SK-N-SH (cell line): ENCODE results near the gene SLBP. TPM values are rescaled to one million over a fixed set of nuclear protein-coding genes. Genes with fewer than 3 reads are reported as not detected.

ENCODE experiments used
- CTCF ChIA-PET: fragments of 300-600, 350-600 bp; formaldehyde crosslinking; extraction: SDS; loops from one replicate; lab custom pipeline; 2021; lab: Yijun Ruan, JAX
- POLR2A ChIA-PET: fragments of 350-600 bp; sonication (Branson Sonifier 250); formaldehyde crosslinking; extraction: SDS; loops from one replicate; lab custom pipeline; 2020; ENCODE audit warnings: antibody characterized with exemption, inconsistent platforms; lab: Yijun Ruan, JAX
- DNase-seq: peaks from one replicate; pipeline ENCODE4 v3.0.0; 2012
- H2AFZ ChIP-seq: fragments of 200-600 bp; sonication (generic); 2 replicates; pipeline ENCODE4 v1.8.1; 2016; ENCODE audit warnings: antibody characterized with exemption, mild to moderate bottlenecking, low read depth
- H3F3A ChIP-seq: fragments of 200-600 bp; sonication (generic); replicated peaks from 2 replicates; pipeline ENCODE3; 2016; ENCODE audit warnings: antibody characterized with exemption, mild to moderate bottlenecking; ENCODE audit not compliant: insufficient read depth
- H3K27ac ChIP-seq, 2 experiments: fragments of 200-500 bp in 1 of 2; fragments of 200-600 bp in 1 of 2; sonication (Bioruptor generic) in 1 of 2; sonication (generic), shearing (Covaris generic) in 1 of 2; 2 replicates each; pipeline versions ENCODE4 v1.5.1 to v1.6.1; 2014 to 2016; ENCODE audit warnings: low read depth in 2 of 2, inconsistent platforms in 1 of 2, low read length in 1 of 2, mild to moderate bottlenecking in 1 of 2, mixed read lengths in 1 of 2
- H3K27me3 ChIP-seq: fragments of 200-600 bp; sonication (generic), shearing (Covaris generic); 2 replicates; pipeline ENCODE4 v1.6.1; 2016; ENCODE audit warnings: mixed run types; ENCODE audit not compliant: insufficient read depth
- H3K36me3 ChIP-seq, 2 experiments: fragments of 200-500 bp in 1 of 2; fragments of 200-600 bp in 1 of 2; sonication (Bioruptor generic) in 1 of 2; sonication (generic) in 1 of 2; replicated peaks in 1 of 2; 2 replicates each; pipeline versions ENCODE3 to v1.5.1; 2014 to 2016; ENCODE audit warnings: low read length in 1 of 2, mild to moderate bottlenecking in 1 of 2; ENCODE audit not compliant: insufficient read depth in 2 of 2, control insufficient read depth in 1 of 2
- H3K4me1 ChIP-seq, 2 experiments: fragments of 200-500 bp in 1 of 2; fragments of 200-600 bp in 1 of 2; sonication (Bioruptor generic) in 1 of 2; sonication (generic), shearing (Covaris generic) in 1 of 2; 2 replicates each; pipeline versions ENCODE4 v1.5.1 to v1.6.1; 2014 to 2016; ENCODE audit warnings: low read depth in 1 of 2, low read length in 1 of 2, mixed run types in 1 of 2; ENCODE audit not compliant: insufficient read depth in 2 of 2, control insufficient read depth in 1 of 2
- H3K4me2 ChIP-seq: fragments of 200-600 bp; sonication (generic), shearing (Covaris generic); 2 replicates; pipeline ENCODE4 v1.6.1; 2017; ENCODE audit warnings: mixed run types
- H3K4me3 ChIP-seq, 2 experiments: fragments of 200-500 bp in 1 of 2; fragments of 200-600 bp in 1 of 2; sonication (Bioruptor generic) in 1 of 2; sonication (generic), shearing (Covaris generic) in 1 of 2; 2 replicates each; pipeline versions ENCODE4 v1.5.1 to v1.8.1; 2014 to 2016; ENCODE audit warnings: low read depth in 2 of 2, inconsistent platforms in 1 of 2, low read length in 1 of 2, mild to moderate bottlenecking in 1 of 2, mixed read lengths in 1 of 2, moderate library complexity in 1 of 2
- H3K79me2 ChIP-seq: fragments of 200-600 bp; sonication (generic); 2 replicates; pipeline ENCODE4 v1.8.1; 2017; ENCODE audit warnings: mild to moderate bottlenecking; ENCODE audit not compliant: insufficient read depth
- H3K9ac ChIP-seq: fragments of 200-600 bp; sonication (generic); 2 replicates; pipeline ENCODE4 v1.6.1; 2017; ENCODE audit warnings: mixed run types
- H3K9me2 ChIP-seq: fragments of 200-600 bp; sonication (generic); 2 replicates; pipeline ENCODE4 v1.6.1; 2017; ENCODE audit warnings: mixed run types
- H3K9me3 ChIP-seq: fragments of 200-600 bp; sonication (generic); 2 replicates; pipeline ENCODE4 v1.6.1; 2017; ENCODE audit warnings: mixed run types, mild to moderate bottlenecking, moderate library complexity
- H4K20me1 ChIP-seq: fragments of 200-600 bp; sonication (generic); 2 replicates; pipeline ENCODE4 v1.6.1; 2017; ENCODE audit warnings: mild to moderate bottlenecking, mixed run types; ENCODE audit not compliant: insufficient read depth
- ELF1 ChIP-seq: IDR thresholded peaks from 2 replicates; pipeline ENCODE4 v1.4.0; 2012
- EP300 ChIP-seq, 2 experiments: IDR thresholded peaks; 2 replicates each; pipeline versions ENCODE4 v1.4.0 to v1.6.1; 2012; ENCODE audit warnings: borderline replicate concordance in 1 of 2, low read depth in 1 of 2, low read length in 1 of 2
- EZH2phosphoT487 ChIP-seq: fragments of 200-600 bp; sonication (generic); IDR thresholded peaks from 2 replicates; pipeline ENCODE4 v1.6.1; 2017; ENCODE audit warnings: low read depth, mixed run types, mild to moderate bottlenecking, antibody characterized with exemption, moderate library complexity, borderline replicate concordance
- FOSL2 ChIP-seq: IDR thresholded peaks from 2 replicates; pipeline ENCODE4 v1.4.0; 2012; ENCODE audit warnings: low read depth, mild to moderate bottlenecking, moderate library complexity, borderline replicate concordance
- GABPA ChIP-seq: IDR thresholded peaks from 2 replicates; pipeline ENCODE4 v1.4.0; 2012; ENCODE audit warnings: low read depth, mild to moderate bottlenecking
- JUND ChIP-seq: IDR thresholded peaks from 2 replicates; pipeline ENCODE4 v1.4.0; 2012
- NFIC ChIP-seq: IDR thresholded peaks from 2 replicates; pipeline ENCODE4 v1.4.0; 2012; ENCODE audit warnings: borderline replicate concordance
- RFX5 ChIP-seq: IDR thresholded peaks from 2 replicates; pipeline ENCODE4 v1.6.1; 2012; ENCODE audit warnings: mild to moderate bottlenecking, improper control_type of control experiment, low read length
- RXRA ChIP-seq: IDR thresholded peaks from 2 replicates; pipeline ENCODE4 v1.4.0; 2012; ENCODE audit warnings: low read depth, mild to moderate bottlenecking, borderline replicate concordance
- SIN3A ChIP-seq: IDR thresholded peaks from 2 replicates; pipeline ENCODE4 v1.6.1; 2012; ENCODE audit warnings: low read depth, mild to moderate bottlenecking, low read length, moderate library complexity, borderline replicate concordance
- TEAD4 ChIP-seq: IDR thresholded peaks from 2 replicates; pipeline ENCODE4 v1.4.0; 2012; ENCODE audit warnings: mild to moderate bottlenecking, borderline replicate concordance; ENCODE audit not compliant: insufficient read depth
- WGBS: methylation state at CpG from one replicate; pipeline ENCODE4 v1.1.6; 2017; ENCODE audit warnings: low lambda C conversion rate; 5-methylcytosine and 5-hydroxymethylcytosine counted together
- polyA plus RNA-seq, 3 experiments: library from polyadenylated mRNA; depleted of rRNA; stranded (reverse); fragments of >200 nt; gene quantifications; 2 replicates each; pipeline ENCODE4 v1.2.3, GENCODE V29; 2012
- TF ChIP-seq, protein P1 (sequence below): fragments of 200-600 bp; sonication (generic); IDR thresholded peaks from 2 replicates; pipeline ENCODE4 v1.6.1; 2017; ENCODE audit warnings: antibody characterized with exemption, mild to moderate bottlenecking, moderate library complexity
- TF ChIP-seq, protein P2 (sequence below): IDR thresholded peaks from 2 replicates; pipeline ENCODE4 v1.4.0; 2012; ENCODE audit warnings: low read depth, borderline replicate concordance
- TF ChIP-seq, protein P3 (sequence below): IDR thresholded peaks from 2 replicates; pipeline ENCODE4 v1.4.0; 2012; ENCODE audit warnings: low read depth

Gene SLBP
- polyA plus RNA-seq, 1 of the 3 experiments (the other 2 are of a cell fraction) = 51.5 TPM

GRCh38 chr4:1750381-1751154, 38.4 kb upstream of the SLBP start:
- no peak for DNase-seq
- H3K9ac ChIP-seq = no peak overlapping the region
- no peaks in the 10 kb centered on the region for H3K9me3 ChIP-seq
- H4K20me1 ChIP-seq = 0 out of 2 replicates have a peak, but pooled peaks cover 3% of the 10 kb centered on the region
- TF ChIP-seq RXRA (no peak), GABPA (no peak)
- TF ChIP-seq, protein P1, sequence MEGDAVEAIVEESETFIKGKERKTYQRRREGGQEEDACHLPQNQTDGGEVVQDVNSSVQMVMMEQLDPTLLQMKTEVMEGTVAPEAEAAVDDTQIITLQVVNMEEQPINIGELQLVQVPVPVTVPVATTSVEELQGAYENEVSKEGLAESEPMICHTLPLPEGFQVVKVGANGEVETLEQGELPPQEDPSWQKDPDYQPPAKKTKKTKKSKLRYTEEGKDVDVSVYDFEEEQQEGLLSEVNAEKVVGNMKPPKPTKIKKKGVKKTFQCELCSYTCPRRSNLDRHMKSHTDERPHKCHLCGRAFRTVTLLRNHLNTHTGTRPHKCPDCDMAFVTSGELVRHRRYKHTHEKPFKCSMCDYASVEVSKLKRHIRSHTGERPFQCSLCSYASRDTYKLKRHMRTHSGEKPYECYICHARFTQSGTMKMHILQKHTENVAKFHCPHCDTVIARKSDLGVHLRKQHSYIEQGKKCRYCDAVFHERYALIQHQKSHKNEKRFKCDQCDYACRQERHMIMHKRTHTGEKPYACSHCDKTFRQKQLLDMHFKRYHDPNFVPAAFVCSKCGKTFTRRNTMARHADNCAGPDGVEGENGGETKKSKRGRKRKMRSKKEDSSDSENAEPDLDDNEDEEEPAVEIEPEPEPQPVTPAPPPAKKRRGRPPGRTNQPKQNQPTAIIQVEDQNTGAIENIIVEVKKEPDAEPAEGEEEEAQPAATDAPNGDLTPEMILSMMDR = no peak
- TF ChIP-seq, all 33 proteins: peak for 0
- no peak overlapping the region for H3K4me3 ChIP-seq
- H3K4me1 ChIP-seq = peaks cover 0 to 29% of the 10 kb centered on the region in 2 experiments; a peak in 1 of 4 replicates
- ChIA-PET POLR2A (no interaction called here), CTCF (interaction anchor here (0.6 to 12.0 kb wide), 6 partner anchors 14 to 59 kb away, joined by 3 to 88 read pairs (median 3); no protein-coding TSS in a partner anchor)
- H3K79me2 ChIP-seq = no peaks in the 10 kb centered on the region
- H3K4me2 ChIP-seq = no peak overlapping the region
- no peak overlapping the region for H2AFZ ChIP-seq
- WGBS = 81% methylated on average over 5 of the region's 18 CpGs
- H3K27me3 ChIP-seq = no peaks in the 10 kb centered on the region
- no peaks in the 10 kb centered on the region for H3F3A ChIP-seq
- no peak overlapping the region for H3K27ac ChIP-seq
- no peaks in the 10 kb centered on the region for H3K36me3 ChIP-seq
- no peaks in the 10 kb centered on the region for H3K9me2 ChIP-seq

DNA sequence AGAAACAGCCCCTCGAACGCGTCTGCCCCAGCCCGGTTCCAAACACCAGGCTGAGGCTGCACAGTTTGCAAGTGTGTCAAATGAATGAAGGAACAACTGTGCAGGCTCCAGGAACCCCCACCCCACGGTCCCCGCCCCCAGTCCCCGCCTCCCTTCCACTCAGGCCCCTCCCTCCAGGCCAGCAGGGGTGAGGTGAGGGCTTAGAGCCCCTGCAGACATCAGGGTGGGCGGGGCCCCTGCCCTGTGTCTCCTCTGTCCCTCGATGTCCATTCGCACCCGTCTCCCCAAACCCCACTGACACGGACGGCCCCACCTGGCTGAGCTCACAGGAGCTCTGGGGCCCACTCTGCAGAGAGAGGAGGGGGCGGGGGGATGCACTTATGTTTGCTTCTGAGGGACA, 37.7 kb upstream of the SLBP start:
- POLR2A ChIA-PET = no interaction called here

More for the DNA sequence above, 37.7 kb upstream of the SLBP start:
- Histone ChIP-seq H3K4me1 (peaks cover 0 to 21% of the 10 kb centered on the region in 2 experiments; a peak in 1 of 4 replicates), H3K79me2 (no peaks in the 10 kb centered on the region), H4K20me1 (0 out of 2 replicates have a peak, but pooled peaks cover 3% of the 10 kb centered on the region), H3F3A (peaks cover 2% of the 10 kb centered on the region), H3K4me2 (no peak overlapping the region), H3K27me3 (no peaks in the 10 kb centered on the region), H3K9me2 (no peaks in the 10 kb centered on the region), H3K9me3 (no peaks in the 10 kb centered on the region), H3K4me3 (no peak overlapping the region), H3K27ac (no peak overlapping the region), H3K36me3 (no peaks in the 10 kb centered on the region), H3K9ac (no peak overlapping the region), H2AFZ (no peak overlapping the region)
- CTCF ChIA-PET = interaction anchor here (0.6 to 3.7 kb wide), 6 partner anchors 14 to 150 kb away, joined by 3 to 65 read pairs (median 4); no protein-coding TSS in a partner anchor
- TF ChIP-seq, protein P1 = no peak
- no peak for TF ChIP-seq JUND
- TF ChIP-seq EP300 (IDR thresholded peaks at IDR 0.05; ENCODE audit: borderline replicate concordance in 1 of 2, low read depth in 1 of 2, low read length in 1 of 2) = no peak
- TF ChIP-seq, protein P2, sequence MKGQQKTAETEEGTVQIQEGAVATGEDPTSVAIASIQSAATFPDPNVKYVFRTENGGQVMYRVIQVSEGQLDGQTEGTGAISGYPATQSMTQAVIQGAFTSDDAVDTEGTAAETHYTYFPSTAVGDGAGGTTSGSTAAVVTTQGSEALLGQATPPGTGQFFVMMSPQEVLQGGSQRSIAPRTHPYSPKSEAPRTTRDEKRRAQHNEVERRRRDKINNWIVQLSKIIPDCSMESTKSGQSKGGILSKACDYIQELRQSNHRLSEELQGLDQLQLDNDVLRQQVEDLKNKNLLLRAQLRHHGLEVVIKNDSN = no peak
- no peak for TF ChIP-seq FOSL2
- no peak for TF ChIP-seq SIN3A
- TF ChIP-seq GABPA = no peak
- TF ChIP-seq, protein P3, sequence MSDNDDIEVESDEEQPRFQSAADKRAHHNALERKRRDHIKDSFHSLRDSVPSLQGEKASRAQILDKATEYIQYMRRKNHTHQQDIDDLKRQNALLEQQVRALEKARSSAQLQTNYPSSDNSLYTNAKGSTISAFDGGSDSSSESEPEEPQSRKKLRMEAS = no peak
- no peak for TF ChIP-seq NFIC
- no peak for TF ChIP-seq EZH2phosphoT487
- no peak for TF ChIP-seq TEAD4
- no peak for TF ChIP-seq ELF1
- no peak for TF ChIP-seq RFX5
- DNase-seq = no peak
- WGBS = 71% methylated on average over 6 of the region's 14 CpGs
